Measurements from ENCODE around the gene IFITM2. TPM values are rescaled to one million over a fixed set of nuclear protein-coding genes. Genes with fewer than 3 reads are reported as not detected.

The IFITM2 gene
- total RNA-seq, 4 donors from 2014 or later = 37.8 to 80.9 (median 44.9) TPM

DNA sequence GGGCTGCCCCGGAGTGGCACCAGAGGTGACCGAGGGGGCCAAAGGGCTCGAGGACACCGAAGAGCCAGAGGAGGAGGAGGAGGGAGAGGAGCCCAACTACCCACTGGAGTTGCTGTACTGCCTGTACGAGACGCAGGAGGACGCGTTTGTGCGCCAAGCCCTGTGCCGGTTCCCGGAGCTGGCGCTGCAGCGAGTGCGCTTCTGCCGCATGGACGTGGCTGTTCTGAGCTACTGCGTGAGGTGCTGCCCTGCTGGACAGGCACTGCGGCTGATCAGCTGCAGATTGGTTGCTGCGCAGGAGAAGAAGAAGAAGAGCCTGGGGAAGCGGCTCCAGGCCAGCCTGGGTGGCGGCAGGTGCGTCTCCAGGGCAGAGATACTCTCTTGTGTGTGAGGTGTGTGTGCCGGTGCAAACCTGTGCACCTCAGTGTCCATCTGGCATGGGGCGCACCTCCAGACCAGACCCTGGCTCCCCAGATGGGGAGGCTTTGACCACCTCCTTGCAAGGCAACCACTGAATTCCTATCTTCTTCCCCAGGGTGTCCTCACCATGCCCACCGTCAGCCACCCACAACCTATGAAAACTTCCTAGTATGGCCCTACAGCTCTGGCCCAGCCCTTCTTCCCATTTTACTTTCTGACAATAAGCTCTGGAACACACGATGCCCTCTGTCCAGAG lies 26.0 kb upstream of the IFITM2 start:
- no peak for TF ChIP-seq POLR2A (IDR thresholded peaks at IDR 0.05)
- TF ChIP-seq, protein P1, sequence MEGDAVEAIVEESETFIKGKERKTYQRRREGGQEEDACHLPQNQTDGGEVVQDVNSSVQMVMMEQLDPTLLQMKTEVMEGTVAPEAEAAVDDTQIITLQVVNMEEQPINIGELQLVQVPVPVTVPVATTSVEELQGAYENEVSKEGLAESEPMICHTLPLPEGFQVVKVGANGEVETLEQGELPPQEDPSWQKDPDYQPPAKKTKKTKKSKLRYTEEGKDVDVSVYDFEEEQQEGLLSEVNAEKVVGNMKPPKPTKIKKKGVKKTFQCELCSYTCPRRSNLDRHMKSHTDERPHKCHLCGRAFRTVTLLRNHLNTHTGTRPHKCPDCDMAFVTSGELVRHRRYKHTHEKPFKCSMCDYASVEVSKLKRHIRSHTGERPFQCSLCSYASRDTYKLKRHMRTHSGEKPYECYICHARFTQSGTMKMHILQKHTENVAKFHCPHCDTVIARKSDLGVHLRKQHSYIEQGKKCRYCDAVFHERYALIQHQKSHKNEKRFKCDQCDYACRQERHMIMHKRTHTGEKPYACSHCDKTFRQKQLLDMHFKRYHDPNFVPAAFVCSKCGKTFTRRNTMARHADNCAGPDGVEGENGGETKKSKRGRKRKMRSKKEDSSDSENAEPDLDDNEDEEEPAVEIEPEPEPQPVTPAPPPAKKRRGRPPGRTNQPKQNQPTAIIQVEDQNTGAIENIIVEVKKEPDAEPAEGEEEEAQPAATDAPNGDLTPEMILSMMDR (IDR thresholded peaks at IDR 0.05 in 4 of 5, conservative IDR thresholded peaks at IDR 0.05 in 1 of 5) = no peak

DNA sequence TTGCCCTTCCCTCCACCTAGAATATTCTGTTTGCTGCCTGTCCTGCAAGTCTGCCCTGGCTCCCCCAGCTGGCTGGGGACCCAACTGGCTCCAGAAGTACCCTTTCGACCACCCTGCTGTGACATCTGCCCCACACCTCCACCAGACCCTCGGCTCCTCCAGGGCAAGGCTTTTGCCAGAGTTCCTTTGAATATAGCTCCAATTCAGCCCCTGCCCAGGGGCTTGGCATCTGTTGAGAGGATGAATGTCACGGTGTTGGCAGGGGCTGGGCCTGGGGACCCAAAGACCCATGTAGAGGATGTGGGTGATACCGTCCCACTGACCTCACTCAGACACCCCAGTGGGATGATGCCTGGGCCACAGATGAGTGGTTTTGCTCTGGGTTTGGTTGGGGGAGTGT lies 25.4 kb upstream of the IFITM2 start:
- no peaks in the 10 kb centered on the region for H3K36me3 ChIP-seq
- intact Hi-C loops (cut with DNase I; ENCODE audit: low total_unique reads) (no loop called here), in situ Hi-C loops (cut with MboI; ENCODE audit: low sequenced_read_pairs in 4 of 4) (no loop called here)
- no peak for DNase-seq
- H3K4me1 ChIP-seq = peaks cover 0 to 8% of the 10 kb centered on the region in 2 donors
- H3K4me3 ChIP-seq = no peak overlapping the region
- peaks cover 62 to 71% (median 68%) of the 10 kb centered on the region in 3 donors for H3K27me3 ChIP-seq
- ATAC-seq = no peak
- TF ChIP-seq, protein P1 (IDR thresholded peaks at IDR 0.05 in 4 of 5, conservative IDR thresholded peaks at IDR 0.05 in 1 of 5) = no peak
- no peak for TF ChIP-seq POLR2A (IDR thresholded peaks at IDR 0.05)
- H3K9me3 ChIP-seq = no peaks in the 10 kb centered on the region
- H3K27ac ChIP-seq = no peak overlapping the region

More for the DNA sequence above, 26.0 kb upstream of the IFITM2 start:
- intact Hi-C loops (cut with DNase I; ENCODE audit: low total_unique reads) (no loop called here), in situ Hi-C loops (cut with MboI; ENCODE audit: low sequenced_read_pairs in 4 of 4) (no loop called here)
- Histone ChIP-seq H3K27ac (no peak overlapping the region), H3K4me1 (peaks cover 0 to 8% of the 10 kb centered on the region in 2 donors), H3K4me3 (no peak overlapping the region), H3K27me3 (peaks cover 62 to 73% (median 68%) of the 10 kb centered on the region in 3 donors), H3K9me3 (no peaks in the 10 kb centered on the region), H3K36me3 (no peaks in the 10 kb centered on the region)
- ATAC-seq (no peak), DNase-seq (no peak)

GRCh38 chr11:282630-283360 lies 24.8 kb upstream of the IFITM2 start:
- intact Hi-C loops (cut with DNase I; ENCODE audit: low total_unique reads) = no loop called here
- H3K9me3 ChIP-seq = no peaks in the 10 kb centered on the region
- H3K36me3 ChIP-seq = no peaks in the 10 kb centered on the region
- no peak overlapping the region for H3K4me3 ChIP-seq
- in situ Hi-C loops (cut with MboI; ENCODE audit: low sequenced_read_pairs in 4 of 4) = no loop called here
- peaks cover 0 to 8% of the 10 kb centered on the region in 2 donors for H3K4me1 ChIP-seq
- H3K27me3 ChIP-seq = peaks cover 64 to 70% (median 68%) of the 10 kb centered on the region in 3 donors
- ATAC-seq (no peak), DNase-seq (no peak)
- no peak overlapping the region for H3K27ac ChIP-seq
- TF ChIP-seq, protein P1 (IDR thresholded peaks at IDR 0.05 in 4 of 5, conservative IDR thresholded peaks at IDR 0.05 in 1 of 5) = no peak
- TF ChIP-seq POLR2A (IDR thresholded peaks at IDR 0.05) = no peak

DNA sequence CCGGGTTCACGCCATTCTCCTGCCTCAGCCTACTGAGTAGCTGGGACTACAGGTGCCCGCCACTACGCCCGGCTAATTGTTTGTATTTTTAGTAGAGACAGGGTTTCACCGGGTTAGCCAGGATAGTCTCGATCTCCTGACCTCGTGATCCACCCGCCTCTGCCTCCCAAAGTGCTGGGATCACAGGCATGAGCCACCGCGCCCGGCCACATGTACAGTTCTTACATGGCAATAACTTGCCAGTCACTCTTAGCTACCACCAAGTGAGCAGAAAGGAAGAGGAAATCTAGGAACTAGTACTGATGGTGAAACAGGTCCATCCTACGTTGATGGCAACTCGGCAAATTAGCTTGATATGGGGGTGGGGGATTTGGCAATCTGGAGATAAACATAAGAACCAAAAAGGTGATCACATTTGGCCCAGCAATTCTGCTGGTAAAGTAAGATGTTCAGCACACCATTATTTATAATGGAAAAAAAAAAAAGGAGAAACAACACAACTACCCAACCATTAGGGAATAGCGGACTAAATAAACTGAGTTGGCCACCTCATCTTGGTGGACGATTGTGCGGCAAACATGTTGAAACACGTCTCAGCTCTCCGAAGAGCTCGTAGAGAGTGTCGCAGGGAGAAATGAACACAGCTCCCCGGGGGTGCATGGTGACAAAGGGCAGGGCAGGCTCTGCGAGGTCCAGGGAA lies 24.1 kb upstream of the IFITM2 start:
- ATAC-seq (no peak), DNase-seq (no peak)
- H3K9me3 ChIP-seq = no peaks in the 10 kb centered on the region
- in situ Hi-C loops (cut with MboI; ENCODE audit: low sequenced_read_pairs in 4 of 4) = no loop called here
- H3K36me3 ChIP-seq = no peaks in the 10 kb centered on the region
- peaks cover 0 to 8% of the 10 kb centered on the region in 2 donors for H3K4me1 ChIP-seq
- intact Hi-C loops (cut with DNase I; ENCODE audit: low total_unique reads) = no loop called here
- no peak overlapping the region for H3K4me3 ChIP-seq
- peaks cover 66 to 68% (median 67%) of the 10 kb centered on the region in 3 donors for H3K27me3 ChIP-seq
- TF ChIP-seq, protein P1 (IDR thresholded peaks at IDR 0.05 in 4 of 5, conservative IDR thresholded peaks at IDR 0.05 in 1 of 5) = no peak
- TF ChIP-seq POLR2A (IDR thresholded peaks at IDR 0.05) = no peak
- H3K27ac ChIP-seq = no peak overlapping the region
